HG03064 (cell line): ENCODE data around the gene SPACA9.

Experiments
- ATAC-seq: cut with Tn5 transposase; IDR thresholded peaks from one replicate; pipeline ENCODE4 v1.9.1; 2021; ENCODE audit warnings: low read depth; ENCODE audit not compliant: unreplicated experiment

Gene SPACA9

DNA sequence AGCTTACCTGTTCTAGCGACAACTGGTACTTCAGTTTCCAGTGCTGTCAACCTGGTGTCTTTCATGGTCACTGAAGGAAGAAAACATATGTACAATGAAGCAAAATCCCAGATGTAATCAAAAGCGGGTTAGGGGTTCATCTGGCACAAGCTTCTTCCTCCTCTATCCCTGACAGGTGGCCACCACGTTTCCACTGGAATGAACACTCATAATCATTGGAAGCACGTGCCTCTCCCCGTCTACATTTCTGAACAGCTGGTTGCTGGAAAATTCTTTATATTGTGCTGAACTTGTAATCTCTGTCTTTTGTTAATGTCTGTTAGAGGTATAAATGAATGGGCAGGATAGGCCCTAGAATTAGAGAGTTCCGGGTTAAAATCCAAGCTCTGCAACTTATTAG lies 56.3 kb downstream of the SPACA9 start:
- ATAC-seq, result no peak

DNA sequence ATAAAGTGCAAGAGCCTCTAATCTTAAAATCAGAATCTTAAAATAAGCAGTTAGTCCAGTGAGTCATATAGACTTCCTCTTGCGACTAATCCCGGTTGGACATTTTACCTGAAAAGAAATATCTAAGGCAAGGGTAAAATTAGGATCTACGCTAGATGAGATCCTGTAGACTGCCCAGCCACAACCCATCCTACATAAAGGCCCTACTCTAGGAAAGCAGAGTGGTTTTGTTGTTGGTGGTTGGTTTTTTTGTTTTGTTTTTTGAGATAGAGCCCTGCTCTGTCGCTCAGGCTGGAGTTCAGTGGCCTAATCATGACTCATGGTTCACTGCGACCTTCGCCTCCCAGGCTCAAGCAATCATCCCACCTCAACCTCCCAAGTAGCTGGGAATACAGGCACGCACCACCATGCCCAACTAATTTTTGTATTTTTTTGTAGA lies 58.8 kb downstream of the SPACA9 start:
- no peak for ATAC-seq

DNA sequence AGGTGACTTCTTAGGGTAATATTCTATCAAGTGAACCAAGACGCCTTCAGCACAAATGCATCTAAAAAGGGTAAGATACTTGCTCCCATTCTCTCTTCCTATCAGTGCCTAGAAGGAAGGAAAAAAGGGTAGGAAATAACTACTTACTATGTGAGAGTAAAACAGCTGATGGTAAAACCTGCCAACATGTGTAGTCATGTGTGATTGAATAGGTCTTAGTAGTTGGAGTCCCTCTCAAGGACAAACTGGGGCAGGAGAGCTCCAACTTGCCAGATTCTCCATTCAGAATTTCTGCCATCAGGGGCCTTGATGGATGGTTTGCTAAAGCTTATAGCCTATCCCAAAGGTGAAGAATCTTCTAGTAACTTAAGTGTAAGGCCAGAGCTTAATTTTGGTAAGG lies 60.5 kb downstream of the SPACA9 start:
- no peak for ATAC-seq
